Neural cell (in vitro differentiated cells): ENCODE results near the gene ARHGEF4.

Source experiments
- CTCF ChIP-seq: fragments of 450-650 bp; IDR thresholded peaks from 2 replicates; pipeline ENCODE4 v1.5.1; 2014; ENCODE audit warnings: antibody characterized with exemption, mild to moderate bottlenecking, moderate library complexity; ENCODE audit not compliant: poor library complexity, severe bottlenecking
- EP300 ChIP-seq: fragments of 450-650 bp; conservative IDR thresholded peaks from 2 replicates; pipeline ENCODE4 v1.6.1; 2014; ENCODE audit warnings: antibody characterized with exemption, mild to moderate bottlenecking, moderate library complexity; ENCODE audit not compliant: poor library complexity, severe bottlenecking
- EZH2 ChIP-seq: fragments of 200-600, 300-800 bp; shearing (Covaris generic), sonication (generic); IDR thresholded peaks from 2 replicates; pipeline ENCODE4 v1.6.1; 2014; ENCODE audit warnings: antibody characterized with exemption, low read length, borderline replicate concordance, mild to moderate bottlenecking; ENCODE audit not compliant: insufficient read depth, poor library complexity, severe bottlenecking
- MXI1 ChIP-seq: fragments of 450-650 bp; conservative IDR thresholded peaks from 2 replicates; pipeline ENCODE4 v1.6.1; 2014; ENCODE audit warnings: antibody characterized with exemption, mild to moderate bottlenecking; ENCODE audit not compliant: poor library complexity, severe bottlenecking
- POLR2AphosphoS5 ChIP-seq: IDR thresholded peaks from 2 replicates; pipeline ENCODE4 v1.6.1; 2012
- RAD21 ChIP-seq: fragments of 450-650 bp; conservative IDR thresholded peaks from 2 replicates; pipeline ENCODE4 v1.6.1; 2014; ENCODE audit warnings: antibody characterized with exemption, mild to moderate bottlenecking, moderate library complexity
- REST ChIP-seq: IDR thresholded peaks from 2 replicates; pipeline ENCODE4 v1.6.1; 2012; ENCODE audit warnings: borderline replicate concordance

- TF ChIP-seq MXI1 (no peak), POLR2AphosphoS5 (no peak), CTCF (no peak), EP300 (no peak), RAD21 (no peak), REST (no peak), EZH2 (no peak)
Observed at GRCh38 chr2:130850788-130851623, 14.3 kb downstream of the ARHGEF4 start.
